Heart left ventricle (tissue), 13 donors: ENCODE results near the gene NPHP4.

ENCODE experiments used
- POLR2A ChIP-seq, 2 donors: fragments of 450-650 bp; IDR thresholded peaks; one replicate each; pipeline ENCODE4 v1.6.1; 2017; ENCODE audit warnings: antibody characterized with exemption in 2 of 2, mild to moderate bottlenecking in 2 of 2, moderate library complexity in 2 of 2
- TF ChIP-seq, protein P1 (sequence below), 12 donors: fragments of 200-600 bp; sonication (generic) in 4 of 12; IDR thresholded peaks; one replicate each; pipeline versions ENCODE4 v1.5.0 to v1.8.0; 2018 to 2022; ENCODE audit warnings: antibody characterized with exemption in 12 of 12, mild to moderate bottlenecking in 5 of 12
- donor health status: ischemic (EF 13 %, LVEDD 7.1; RV severe dilation, severe dysfunction).
- donor health status: DM: no; HTN: yes; CAD: no.
- donor health status: DM: no; HTN: no; CAD: no.
- donor health status: ischemic (EF 25% LVEDD 6.9; RV normal size, moderate dysfunction).
- donor health status: ischemic (EF 25% LVEDD 5.7; RV mildly dilated, moderate dysfunction).
- donor health status: ischemic (EF 35%, LVEDD 5.7; RV mildly dilated, moderate dysfunction).
- donor health status: nonischemic (EF 11% LVEDD 7.7; RV severe dilation, severe dysfunction).
- donor health status: DM: yes; HTN: yes; CAD: no.
- donor health status: PGD.
- donor health status: ischemic (EF 29% LVEDD 5.4; RV normal size, mild dysfunction).
- donor health status: nonischemic (EF 23%, LVEDD 6.1; RV moderate dilation, normal function).

GRCh38 chr1:5944154-5944842, 47.9 kb downstream of the NPHP4 start:
- TF ChIP-seq, protein P1, sequence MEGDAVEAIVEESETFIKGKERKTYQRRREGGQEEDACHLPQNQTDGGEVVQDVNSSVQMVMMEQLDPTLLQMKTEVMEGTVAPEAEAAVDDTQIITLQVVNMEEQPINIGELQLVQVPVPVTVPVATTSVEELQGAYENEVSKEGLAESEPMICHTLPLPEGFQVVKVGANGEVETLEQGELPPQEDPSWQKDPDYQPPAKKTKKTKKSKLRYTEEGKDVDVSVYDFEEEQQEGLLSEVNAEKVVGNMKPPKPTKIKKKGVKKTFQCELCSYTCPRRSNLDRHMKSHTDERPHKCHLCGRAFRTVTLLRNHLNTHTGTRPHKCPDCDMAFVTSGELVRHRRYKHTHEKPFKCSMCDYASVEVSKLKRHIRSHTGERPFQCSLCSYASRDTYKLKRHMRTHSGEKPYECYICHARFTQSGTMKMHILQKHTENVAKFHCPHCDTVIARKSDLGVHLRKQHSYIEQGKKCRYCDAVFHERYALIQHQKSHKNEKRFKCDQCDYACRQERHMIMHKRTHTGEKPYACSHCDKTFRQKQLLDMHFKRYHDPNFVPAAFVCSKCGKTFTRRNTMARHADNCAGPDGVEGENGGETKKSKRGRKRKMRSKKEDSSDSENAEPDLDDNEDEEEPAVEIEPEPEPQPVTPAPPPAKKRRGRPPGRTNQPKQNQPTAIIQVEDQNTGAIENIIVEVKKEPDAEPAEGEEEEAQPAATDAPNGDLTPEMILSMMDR (IDR thresholded peaks at IDR 0.05) = no peak
- no peak for TF ChIP-seq POLR2A (IDR thresholded peaks at IDR 0.05)
